ENCODE data around the gene CLPX.

The CLPX gene

GRCh38 chr15:65204236-65204930, 19.2 kb upstream of the CLPX start:
- H3K9me3 ChIP-seq (ENCODE audit: severe bottlenecking) = no peaks in the 10 kb centered on the region
- no peak for TF ChIP-seq CTCF (IDR thresholded peaks at IDR 0.05; ENCODE audit: low read depth, low read length)
- no peak overlapping the region for H3K27ac ChIP-seq
- H3K36me3 ChIP-seq = no peaks in the 10 kb centered on the region
- DNase-seq = no peak
- no peaks in the 10 kb centered on the region for H3K27me3 ChIP-seq (ENCODE audit: insufficient read depth, low read depth, severe bottlenecking)
- H3K4me3 ChIP-seq (ENCODE audit: low read depth, low read length) = no peak overlapping the region

- no peak overlapping the region for H3K27ac ChIP-seq
- H3K27me3 ChIP-seq (ENCODE audit: insufficient read depth, low read depth, severe bottlenecking) = no peaks in the 10 kb centered on the region
- TF ChIP-seq CTCF (IDR thresholded peaks at IDR 0.05; ENCODE audit: low read depth, low read length) = no peak
- H3K36me3 ChIP-seq = no peaks in the 10 kb centered on the region
- no peaks in the 10 kb centered on the region for H3K9me3 ChIP-seq (ENCODE audit: severe bottlenecking)
- H3K4me3 ChIP-seq (ENCODE audit: low read depth, low read length) = no peak overlapping the region
- no peak for DNase-seq
Measured at GRCh38 chr15:65201918-65202317, 16.8 kb upstream of the CLPX start.

- H3K9me3 ChIP-seq (ENCODE audit: severe bottlenecking) = no peaks in the 10 kb centered on the region
- DNase-seq = no peak
- no peak for TF ChIP-seq CTCF (IDR thresholded peaks at IDR 0.05; ENCODE audit: low read depth, low read length)
Measured at GRCh38 chr15:65198571-65198970, 13.4 kb upstream of the CLPX start.

GRCh38 chr15:65197337-65197645, 12.1 kb upstream of the CLPX start:
- TF ChIP-seq CTCF (IDR thresholded peaks at IDR 0.05; ENCODE audit: low read depth, low read length) = no peak
- H3K27me3 ChIP-seq (ENCODE audit: insufficient read depth, low read depth, severe bottlenecking) = no peaks in the 10 kb centered on the region
- H3K36me3 ChIP-seq = no peaks in the 10 kb centered on the region
- no peak for DNase-seq
- H3K9me3 ChIP-seq (ENCODE audit: severe bottlenecking) = no peaks in the 10 kb centered on the region
- no peak overlapping the region for H3K4me3 ChIP-seq (ENCODE audit: low read depth, low read length)
- no peak overlapping the region for H3K27ac ChIP-seq

More at GRCh38 chr15:65198571-65198970, 13.4 kb upstream of the CLPX start:
- Histone ChIP-seq H3K27ac (no peak overlapping the region), H3K27me3 (ENCODE audit: insufficient read depth, low read depth, severe bottlenecking) (no peaks in the 10 kb centered on the region), H3K4me3 (ENCODE audit: low read depth, low read length) (no peak overlapping the region), H3K36me3 (no peaks in the 10 kb centered on the region)

- TF ChIP-seq CTCF (IDR thresholded peaks at IDR 0.05; ENCODE audit: low read depth, low read length) = no peak
- H3K9me3 ChIP-seq (ENCODE audit: severe bottlenecking) = no peaks in the 10 kb centered on the region
- no peaks in the 10 kb centered on the region for H3K27me3 ChIP-seq (ENCODE audit: insufficient read depth, low read depth, severe bottlenecking)
- no peak overlapping the region for H3K4me3 ChIP-seq (ENCODE audit: low read depth, low read length)
- no peak for DNase-seq
- H3K27ac ChIP-seq = no peak overlapping the region
- no peaks in the 10 kb centered on the region for H3K36me3 ChIP-seq
Measured at GRCh38 chr15:65196637-65197336, 11.6 kb upstream of the CLPX start.

Data from WERI-Rb-1 (cell line).